ENCODE results near the gene KRTAP5-5. TPM values are rescaled to one million over a fixed set of nuclear protein-coding genes. Genes with fewer than 3 reads are reported as not detected.
"Not testable (repeated sequence)": the region's sequence is repeated elsewhere in the genome, so short reads cannot be mapped to it uniquely, and the experiment has no call there.

KRTAP5-5 gene
- total and polyA plus RNA-seq, 8 donors, result 0.19 TPM; not detected in 7

- intact Hi-C loops (cut with DNase I), result no loop called here
- Histone ChIP-seq H3K36me3 (no peaks in the 10 kb centered on the region), H3K27me3 (no peaks in the 10 kb centered on the region), H3K9me3 (no peaks in the 10 kb centered on the region), H3K4me1 (no peaks in the 10 kb centered on the region), H3K4me3 (no peak overlapping the region), H3K27ac (no peak overlapping the region)
- peak in 1 of 6 donors; percentile 30 for DNase-seq
- WGBS, 2 donors, result 94% methylated on average over 6 of the region's 6 CpGs
- TF ChIP-seq CTCF (IDR thresholded peaks at IDR 0.05), result no peak
- FAIRE-seq, result no peak
- no peak for ATAC-seq
Observed at GRCh38 chr11:1589996-1590395, 39.6 kb upstream of the KRTAP5-5 start.

GRCh38 chr11:1592628-1593027, 36.9 kb upstream of the KRTAP5-5 start:
- H3K27ac ChIP-seq, result no peak overlapping the region
- intact Hi-C loops (cut with DNase I), result no loop called here
- no peak overlapping the region for H3K4me3 ChIP-seq
- 54 to 63% methylated on average over 9 of the region's 9 CpGs for WGBS, 2 donors
- no peak for ATAC-seq
- FAIRE-seq, result no peak
- H3K4me1 ChIP-seq, result no peaks in the 10 kb centered on the region
- no peaks in the 10 kb centered on the region for H3K27me3 ChIP-seq
- TF ChIP-seq CTCF (IDR thresholded peaks at IDR 0.05), result no peak
- no peak for DNase-seq
- H3K9me3 ChIP-seq, result no peaks in the 10 kb centered on the region
- H3K36me3 ChIP-seq, result no peaks in the 10 kb centered on the region

- intact Hi-C loops (cut with DNase I); FAIRE-seq; H3K27me3 ChIP-seq; DNase-seq; H3K36me3 ChIP-seq; H3K4me1 ChIP-seq; H3K4me3 ChIP-seq; H3K27ac ChIP-seq; H3K9me3 ChIP-seq: not testable (repeated sequence)
- peak in 1 of 4 donors; percentile 30 for ATAC-seq
- WGBS, 2 donors, result 72 to 73% methylated on average over 11 of the region's 11 CpGs
Observed at GRCh38 chr11:1595994-1596575, 33.5 kb upstream of the KRTAP5-5 start.

- H3K36me3 ChIP-seq; FAIRE-seq; H3K27ac ChIP-seq; H3K27me3 ChIP-seq; intact Hi-C loops (cut with DNase I); DNase-seq; H3K4me1 ChIP-seq; H3K4me3 ChIP-seq; H3K9me3 ChIP-seq: not testable (repeated sequence)
- peak in 2 of 4 donors; percentile 8 to 20 for ATAC-seq
- WGBS, 2 donors, result 81 to 86% methylated on average over 19 of the region's 19 CpGs
Observed at GRCh38 chr11:1596576-1597121, 32.9 kb upstream of the KRTAP5-5 start.

GRCh38 chr11:1597331-1597993, 32.1 kb upstream of the KRTAP5-5 start:
- TF ChIP-seq CTCF (IDR thresholded peaks at IDR 0.05), result no peak
- no peaks in the 10 kb centered on the region for H3K9me3 ChIP-seq
- intact Hi-C loops (cut with DNase I), result no loop called here
- no peak overlapping the region for H3K27ac ChIP-seq
- H3K4me1 ChIP-seq, result no peaks in the 10 kb centered on the region
- no peak for DNase-seq
- no peaks in the 10 kb centered on the region for H3K27me3 ChIP-seq
- WGBS, 2 donors, result 85% methylated on average over 10 of the region's 10 CpGs
- FAIRE-seq, result no peak
- no peak for ATAC-seq
- H3K4me3 ChIP-seq, result no peak overlapping the region
- H3K36me3 ChIP-seq, result no peaks in the 10 kb centered on the region

GRCh38 chr11:1597994-1598380, 31.6 kb upstream of the KRTAP5-5 start, which contains the start of gene KRTAP5-2:
KRTAP5-2 (minus strand) TSS chr11:1598294; CDS start chr11:1598250, 44 bp downstream.
- Histone ChIP-seq H3K4me1 (no peaks in the 10 kb centered on the region), H3K9me3 (no peaks in the 10 kb centered on the region), H3K27me3 (no peaks in the 10 kb centered on the region), H3K4me3 (no peak within 1 kb of the TSS), H3K27ac (no peak within 1 kb of the TSS), H3K36me3 (no peaks in the 10 kb centered on the region)
- 86 to 88% methylated on average over 4 of the region's 4 CpGs for WGBS, 2 donors
- no peak for ATAC-seq
- FAIRE-seq, result no peak
- DNase-seq, result no peak
- no peak for TF ChIP-seq CTCF (IDR thresholded peaks at IDR 0.05)
- intact Hi-C loops (cut with DNase I), result no loop called here

- H3K27ac ChIP-seq; H3K4me3 ChIP-seq; ATAC-seq; H3K9me3 ChIP-seq; H3K4me1 ChIP-seq; H3K27me3 ChIP-seq; FAIRE-seq; DNase-seq; H3K36me3 ChIP-seq; intact Hi-C loops (cut with DNase I): not testable (repeated sequence)
- WGBS, 2 donors, result 84 to 85% methylated on average over 3 of the region's 3 CpGs
Observed at GRCh38 chr11:1598406-1598805, 31.2 kb upstream of the KRTAP5-5 start.

All from pancreas (tissue), 10 donors.